Measurements from ENCODE around the gene ARHGAP1.
A peak's percentile ranks its signal among the peaks of the same experiment; 100 is the strongest.

Gene ARHGAP1

GRCh38 chr11:46700241-46701077, at the start of gene ARHGAP1, which contains the start of gene ZNF408:
ARHGAP1 (minus strand) TSS chr11:46700619; CDS start chr11:46696107, 4,512 bp downstream.
ZNF408 (plus strand) TSS chr11:46701031; CDS start chr11:46701048, 17 bp downstream.
- DNase-seq = peak; percentile 98

- no peak for DNase-seq
These were observed 46.7 kb upstream of the ARHGAP1 start for GRCh38 chr11:46747150-46747549.

- no peak for DNase-seq
These were observed 45.6 kb upstream of the ARHGAP1 start for GRCh38 chr11:46745995-46746394.

- DNase-seq = no peak
These were observed 44.9 kb upstream of the ARHGAP1 start for GRCh38 chr11:46745328-46745727.

- DNase-seq = no peak
These were observed 43.4 kb upstream of the ARHGAP1 start for GRCh38 chr11:46743693-46744339.

GRCh38 chr11:46743043-46743442, 42.6 kb upstream of the ARHGAP1 start:
- DNase-seq = no peak

- no peak for DNase-seq
These were observed 41.4 kb upstream of the ARHGAP1 start for GRCh38 chr11:46741600-46742484.

- no peak for DNase-seq
These were observed 38.5 kb upstream of the ARHGAP1 start for GRCh38 chr11:46738887-46739286.

GRCh38 chr11:46737699-46738098, 37.3 kb upstream of the ARHGAP1 start:
- no peak for DNase-seq

- DNase-seq = no peak
These were observed 36.2 kb upstream of the ARHGAP1 start for GRCh38 chr11:46736615-46737014.

GRCh38 chr11:46736146-46736545, 35.7 kb upstream of the ARHGAP1 start:
- DNase-seq = no peak

GRCh38 chr11:46733234-46733633, 32.8 kb upstream of the ARHGAP1 start:
- no peak for DNase-seq

GRCh38 chr11:46731545-46731944, 31.1 kb upstream of the ARHGAP1 start:
- DNase-seq = no peak

- DNase-seq = no peak
These were observed 28.9 kb upstream of the ARHGAP1 start for GRCh38 chr11:46729110-46730027.

- DNase-seq = no peak
These were observed 28.2 kb upstream of the ARHGAP1 start for GRCh38 chr11:46728659-46729040.

- no peak for DNase-seq
These were observed 27.7 kb upstream of the ARHGAP1 start for GRCh38 chr11:46727952-46728658.

- DNase-seq = no peak
These were observed 25.9 kb upstream of the ARHGAP1 start for GRCh38 chr11:46726206-46726862.

GRCh38 chr11:46725338-46726205, 25.2 kb upstream of the ARHGAP1 start:
- DNase-seq = no peak

GRCh38 chr11:46724088-46724487, 23.7 kb upstream of the ARHGAP1 start:
- no peak for DNase-seq

GRCh38 chr11:46723359-46723680, 22.9 kb upstream of the ARHGAP1 start:
- no peak for DNase-seq

Data from DMS79 (cell line).